Loucy (cell line): ENCODE data around the gene FAXDC2.

Experiments used
- CTCF ChIP-seq: fragments of 200-600 bp; sonication (generic); conservative IDR thresholded peaks from 2 replicates; pipeline ENCODE4 v1.5.1; 2014; ENCODE audit warnings: mild to moderate bottlenecking, antibody characterized with exemption, low read length
- EZH2phosphoT487 ChIP-seq: fragments of 200-600 bp; IDR thresholded peaks from 2 replicates; pipeline ENCODE4 v1.6.1; 2018; ENCODE audit warnings: antibody characterized with exemption, mild to moderate bottlenecking, moderate library complexity, borderline replicate concordance

- TF ChIP-seq CTCF (no peak), EZH2phosphoT487 (no peak)
These were observed 19.8 kb downstream of the FAXDC2 start for GRCh38 chr5:154830596-154830995.
